Measurements from ENCODE around the gene ABCC6. TPM values are rescaled to one million over a fixed set of nuclear protein-coding genes. Genes with fewer than 3 reads are reported as not detected.

Gene ABCC6
- total and polyA plus RNA-seq, 2 of the 4 experiments (the other 2 are of a cell fraction), result 0.36 to 1.3 TPM

- no TSS peak for BruUV-seq (replicated peaks)
- H3K9ac ChIP-seq (ENCODE audit: low read depth, low read length), result no peak overlapping the region
- no peaks in the 10 kb centered on the region; the same call in 1 of the 2 replicates for H3K9me1 ChIP-seq (ENCODE audit: insufficient read depth, low read length)
- H3K56ac ChIP-seq (ENCODE audit: extremely low read depth, insufficient read depth, low read length), result no peak overlapping the region
- dilution Hi-C loops (cut with HindIII; ENCODE audit: low sequenced_read_pairs, unreplicated experiment), result no loop called here
- H4K20me1 ChIP-seq (ENCODE audit: insufficient read depth, low read length), result peaks cover 5% of the 10 kb centered on the region; the same call in 1 of the 2 replicates
- no peak overlapping the region for H3K23ac ChIP-seq (ENCODE audit: low read depth, low read length)
- H2BK120ac ChIP-seq (ENCODE audit: low read depth, low read length), result no peak overlapping the region
- no peak overlapping the region for H3K14ac ChIP-seq (replicated peaks; ENCODE audit: low read depth, low read length)
- H3K27ac ChIP-seq (ENCODE audit: insufficient read depth, low read length), result no peak overlapping the region
- no peak overlapping the region for H3K4me2 ChIP-seq (ENCODE audit: low read depth, low read length)
- H3K27me3 ChIP-seq (ENCODE audit: control insufficient read depth, insufficient read depth, low read length), result no peaks in the 10 kb centered on the region
- ChIA-PET CTCF (interaction anchor here (0.7 kb wide), 1 partner anchor 69 kb away, joined by 3 read pairs; no protein-coding TSS in a partner anchor), POLR2A (ENCODE audit: unreplicated experiment) (no interaction called here)
- no peak overlapping the region for H3K4ac ChIP-seq (ENCODE audit: low read depth, low read length)
- peaks cover 18 to 38% of the 10 kb centered on the region in 2 experiments for H3K79me1 ChIP-seq (ENCODE audit: low read depth in 1 of 2, low read length in 2 of 2)
- 100% methylated on average over 1 of the region's 15 CpGs; no CpG with 5 or more reads in 1 of the 2 experiments for WGBS, 2 experiments (ENCODE audit: extremely low coverage in 2 of 2, insufficient read length in 1 of 2)
- H3K18ac ChIP-seq (ENCODE audit: low read depth, low read length), result no peak overlapping the region
- H2BK15ac ChIP-seq (ENCODE audit: low read depth, low read length), result no peak overlapping the region
- no peak overlapping the region for H2AFZ ChIP-seq (replicated peaks; ENCODE audit: low read length, poor library complexity)
- H2AK5ac ChIP-seq (ENCODE audit: low read depth, low read length), result no peak overlapping the region
- intact Hi-C loops (cut with micrococcal nuclease), result no loop called here
- in situ Hi-C loops (cut with MboI; ENCODE audit: low sequenced_read_pairs), result no loop called here
- no peak overlapping the region for H2BK5ac ChIP-seq (ENCODE audit: low read depth, low read length, poor library complexity, severe bottlenecking)
- no peak for ATAC-seq (ENCODE audit: low read depth)
- no peak overlapping the region for H4K91ac ChIP-seq (ENCODE audit: insufficient read depth, low read depth, low read length)
- H4K5ac ChIP-seq (ENCODE audit: low read depth, low read length), result no peak overlapping the region
- no peak overlapping the region for H2BK20ac ChIP-seq (ENCODE audit: low read depth, low read length)
- no peak overlapping the region for H2AK9ac ChIP-seq (replicated peaks; ENCODE audit: low read depth, low read length, poor library complexity)
- peaks cover 80% of the 10 kb centered on the region for H3K36me3 ChIP-seq (ENCODE audit: control insufficient read depth, insufficient read depth, low read length)
- TF ChIP-seq POLR2A (IDR thresholded peaks at IDR 0.05; ENCODE audit: low read depth, low read length), result no peak
- no peak for TF ChIP-seq SMC3 (IDR thresholded peaks at IDR 0.05; ENCODE audit: low read depth, low read length)
- TF ChIP-seq BHLHE40 (IDR thresholded peaks at IDR 0.05; ENCODE audit: low read depth, low read length), result no peak
- TF ChIP-seq NFE2L2 (IDR thresholded peaks at IDR 0.05; ENCODE audit: low read depth, low read length), result no peak
- TF ChIP-seq FOS (IDR thresholded peaks at IDR 0.05; ENCODE audit: low read depth, low read length), result no peak
- TF ChIP-seq RCOR1 (IDR thresholded peaks at IDR 0.05; ENCODE audit: insufficient replicate concordance, low read length), result no peak
- TF ChIP-seq CHD1 (IDR thresholded peaks at IDR 0.05; ENCODE audit: low read depth, low read length), result no peak
- TF ChIP-seq MAZ (IDR thresholded peaks at IDR 0.05; ENCODE audit: borderline replicate concordance, low read depth, low read length), result no peak
- no peak overlapping the region for H3K4me3 ChIP-seq (ENCODE audit: insufficient read depth, low read depth, low read length)
- H3K9me3 ChIP-seq (ENCODE audit: control insufficient read depth, insufficient read depth, low read length), result no peaks in the 10 kb centered on the region
- no peak for DNase-seq
- no peak overlapping the region for H4K8ac ChIP-seq (ENCODE audit: low read depth in 2 of 2, low read length in 2 of 2)
- H3K4me1 ChIP-seq (ENCODE audit: control insufficient read depth, insufficient read depth, low read length), result 0 out of 2 replicates have a peak, but pooled peaks cover 2% of the 10 kb centered on the region
Observed at GRCh38 chr16:16131659-16132058, 91.6 kb downstream of the ABCC6 start.

Measured in IMR-90 (cell line).